GM18502 (cell line): Measurements from ENCODE around the gene ACADVL.
A peak's percentile ranks its signal among the peaks of the same experiment; 100 is the strongest.

Source experiments
- ATAC-seq: cut with Tn5 transposase; IDR thresholded peaks from one replicate; pipeline ENCODE4 v1.9.1; 2021; ENCODE audit warnings: mild to moderate bottlenecking; ENCODE audit not compliant: unreplicated experiment, poor library complexity

The ACADVL gene

DNA sequence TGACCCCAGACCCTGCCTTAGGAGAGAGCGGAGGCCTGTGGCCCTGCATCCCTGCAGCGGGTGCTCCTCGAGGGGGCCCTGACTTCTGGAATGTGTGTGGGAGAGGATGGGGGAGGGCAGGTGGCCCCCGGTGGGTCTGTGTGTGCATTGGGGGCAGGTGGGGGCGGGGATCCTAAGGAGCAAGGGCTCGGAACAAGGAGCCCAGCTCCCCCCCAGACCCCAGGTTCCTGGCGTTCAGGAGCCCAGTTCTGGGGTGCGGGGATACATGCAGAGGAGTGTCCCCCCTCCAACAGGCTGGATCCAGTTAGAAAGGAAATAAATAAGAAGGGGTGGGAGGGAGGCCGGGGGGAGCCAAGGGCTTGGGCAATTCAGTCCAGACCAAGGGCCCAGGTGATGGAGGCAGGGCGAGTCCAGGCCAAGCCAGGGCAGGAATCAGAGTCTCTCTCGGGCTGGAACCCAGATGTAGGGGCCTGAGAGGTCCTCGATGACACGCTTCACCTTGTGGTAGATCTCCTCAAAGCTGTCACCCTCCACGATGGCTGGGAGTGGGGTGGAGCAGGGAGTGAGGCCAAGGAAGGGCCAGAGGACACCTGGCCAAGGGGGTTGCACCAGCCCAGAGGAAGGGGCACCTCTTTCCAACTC, 29.3 kb upstream of the ACADVL start:
- ATAC-seq: no peak

GRCh38 chr17:7191069-7191468, 28.7 kb upstream of the ACADVL start:
- ATAC-seq: no peak

- ATAC-seq: no peak
Observed at GRCh38 chr17:7191571-7192270, 28.0 kb upstream of the ACADVL start.

- ATAC-seq: no peak
Observed at GRCh38 chr17:7192271-7192937, 27.3 kb upstream of the ACADVL start.

DNA sequence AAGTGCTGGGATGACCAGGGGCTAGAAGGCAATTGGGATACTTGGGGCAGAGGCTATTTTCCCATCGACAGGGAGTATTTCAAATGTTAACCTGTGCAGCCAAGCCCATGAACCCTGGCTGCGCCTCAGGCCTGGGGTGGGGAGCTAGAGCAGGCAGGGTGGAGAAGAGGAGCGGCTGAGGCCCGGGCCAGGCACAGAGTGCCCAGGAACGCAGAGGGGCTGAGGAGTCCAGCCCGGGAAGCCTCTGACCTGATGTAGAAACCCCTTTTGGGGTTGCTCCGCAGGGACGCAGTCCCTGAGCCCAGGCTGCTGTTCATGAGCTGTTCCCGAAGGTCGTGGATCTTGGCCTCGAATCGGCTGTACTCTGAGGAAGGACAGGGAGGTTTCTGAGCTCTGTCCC, 23.8 kb upstream of the ACADVL start:
- ATAC-seq: no peak

DNA sequence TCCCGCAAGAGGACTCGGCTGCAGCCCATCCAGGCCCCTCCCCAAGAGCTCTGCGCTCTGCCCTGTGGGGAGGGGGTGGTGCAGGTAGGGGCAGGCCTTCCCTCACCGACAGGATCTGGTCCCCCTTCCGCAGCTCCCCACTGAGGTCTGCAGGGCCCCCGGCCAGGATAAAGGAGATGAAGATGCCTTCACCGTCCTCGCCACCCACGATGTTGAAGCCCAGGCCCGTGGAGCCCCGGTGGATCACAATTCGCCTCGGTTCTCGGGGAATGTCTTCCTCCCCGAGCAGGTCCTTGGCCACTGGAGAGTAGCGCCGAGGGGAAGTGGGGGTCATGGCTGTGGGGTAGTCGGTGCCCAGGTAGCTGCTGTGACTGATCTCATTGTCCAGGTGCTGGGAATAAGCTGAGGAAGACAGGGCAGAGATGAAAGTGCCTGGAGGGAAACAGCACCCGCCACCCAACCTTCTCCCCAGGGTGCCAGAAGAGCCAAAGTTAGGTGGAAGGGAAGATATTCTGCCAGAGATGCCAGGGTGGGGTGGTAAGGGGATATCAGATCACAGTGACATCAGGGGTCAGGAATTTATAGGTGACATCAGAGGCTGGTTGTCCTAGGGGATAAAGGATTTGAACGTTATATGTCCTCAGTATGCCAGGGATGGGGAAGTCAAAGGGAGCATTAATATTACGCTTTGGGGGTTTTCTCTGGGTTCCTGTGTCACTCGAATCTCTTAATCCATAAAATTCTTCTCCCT, 22.9 kb upstream of the ACADVL start:
- no peak for ATAC-seq

DNA sequence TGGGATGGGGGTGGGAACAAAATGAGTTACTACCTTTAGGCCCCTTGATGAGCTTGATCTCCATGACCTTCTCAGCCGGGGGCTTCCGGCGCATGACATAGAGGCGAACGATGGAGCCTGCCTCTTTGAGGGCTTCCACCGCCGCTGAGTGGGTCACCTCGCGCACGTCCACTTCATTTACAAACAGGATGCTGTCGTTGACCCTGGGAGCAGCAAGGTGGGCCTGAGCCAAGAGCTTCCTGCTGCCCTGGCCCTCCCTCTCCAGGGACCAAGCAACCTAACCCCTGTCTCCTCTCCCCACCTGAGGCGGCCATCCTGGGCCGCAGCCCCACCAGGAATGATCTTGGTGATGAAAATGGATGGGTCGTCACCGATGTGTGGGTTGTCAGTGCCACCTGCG, 16.3 kb upstream of the ACADVL start:
- ATAC-seq: no peak

- ATAC-seq: no peak
Observed at GRCh38 chr17:7204336-7204735, 15.4 kb upstream of the ACADVL start.

- peak; percentile 86 for ATAC-seq
Observed at GRCh38 chr17:7204828-7205461, 14.8 kb upstream of the ACADVL start.

DNA sequence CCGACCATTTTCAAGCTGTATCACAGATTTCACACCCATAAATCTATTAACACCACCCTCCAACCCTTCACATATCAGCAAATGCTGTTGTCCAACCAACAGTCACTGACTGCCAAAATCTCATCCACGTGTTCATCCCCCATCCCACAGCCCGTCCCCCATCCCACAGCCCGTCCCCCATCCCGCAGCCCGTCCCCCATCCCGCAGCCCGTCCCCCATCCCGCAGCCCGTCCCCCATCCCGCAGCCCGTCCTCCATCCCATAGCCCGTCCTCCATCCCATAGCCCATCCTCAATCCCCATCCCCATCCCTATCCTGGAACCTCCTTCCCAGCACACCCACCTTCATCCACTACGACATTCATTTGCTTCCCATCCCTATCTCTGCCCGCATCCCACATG, 14.2 kb upstream of the ACADVL start:
- no peak for ATAC-seq

GRCh38 chr17:7207120-7208001, 12.4 kb upstream of the ACADVL start:
- no peak for ATAC-seq

GRCh38 chr17:7208027-7208571, 11.6 kb upstream of the ACADVL start:
- ATAC-seq: no peak

GRCh38 chr17:7208754-7209460, 10.8 kb upstream of the ACADVL start:
- no peak for ATAC-seq

DNA sequence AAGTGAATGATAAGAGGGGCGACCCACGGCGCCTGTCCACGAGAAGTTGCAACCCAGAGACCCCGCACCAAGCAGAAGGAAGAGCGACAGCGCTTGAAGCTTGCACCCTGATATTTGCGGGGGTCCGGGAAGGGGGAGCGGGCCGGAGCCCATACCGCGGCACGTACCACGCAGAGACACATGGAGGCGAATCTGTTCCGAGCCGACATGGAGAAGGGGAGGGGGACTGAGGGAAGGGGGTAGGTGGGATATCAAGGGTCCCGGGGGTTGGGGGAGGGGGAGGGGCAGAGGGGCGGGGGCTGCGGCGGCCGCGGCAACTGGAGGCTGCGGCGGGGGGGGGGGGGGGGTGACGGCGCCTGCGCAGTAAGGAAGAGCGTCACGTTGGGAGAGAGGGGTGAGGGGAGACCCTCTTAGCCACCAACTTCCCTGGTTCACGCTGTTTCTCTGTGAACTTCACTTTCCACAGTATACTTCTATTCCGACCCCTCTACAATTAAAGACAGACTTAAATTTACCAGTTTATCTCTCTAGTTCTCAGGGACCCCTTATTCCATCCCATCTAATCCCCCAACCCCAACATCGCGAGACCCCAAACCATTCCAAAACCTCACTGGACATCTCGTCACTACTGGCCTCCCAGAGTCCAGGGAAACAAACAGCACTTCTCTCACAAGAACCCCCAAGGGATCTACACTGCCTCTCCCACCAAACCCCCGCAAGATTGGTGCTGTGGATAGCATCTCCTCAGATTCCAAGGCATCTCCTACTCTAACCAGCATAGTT, 8.1 kb upstream of the ACADVL start:
- ATAC-seq: no peak

DNA sequence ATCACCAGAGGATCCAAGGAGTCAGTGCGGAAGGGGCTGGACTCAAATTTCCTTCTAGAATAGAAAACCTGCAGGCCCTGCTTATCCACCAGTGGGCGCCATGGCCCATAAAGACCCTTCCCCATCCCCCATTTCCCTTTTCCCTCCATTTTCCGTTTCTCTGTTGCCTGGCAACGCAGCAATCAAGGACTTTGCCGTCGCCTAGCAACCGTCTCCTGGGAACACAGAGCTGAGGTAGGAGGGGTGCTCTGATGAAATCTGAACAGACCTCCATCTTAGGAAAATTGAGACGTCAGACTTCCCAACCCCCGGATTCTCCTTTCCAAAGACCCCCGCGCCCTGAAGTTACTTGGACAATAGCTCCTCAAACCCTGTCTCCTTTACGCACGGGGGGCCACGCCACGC, 5.8 kb upstream of the ACADVL start:
- ATAC-seq: no peak

DNA sequence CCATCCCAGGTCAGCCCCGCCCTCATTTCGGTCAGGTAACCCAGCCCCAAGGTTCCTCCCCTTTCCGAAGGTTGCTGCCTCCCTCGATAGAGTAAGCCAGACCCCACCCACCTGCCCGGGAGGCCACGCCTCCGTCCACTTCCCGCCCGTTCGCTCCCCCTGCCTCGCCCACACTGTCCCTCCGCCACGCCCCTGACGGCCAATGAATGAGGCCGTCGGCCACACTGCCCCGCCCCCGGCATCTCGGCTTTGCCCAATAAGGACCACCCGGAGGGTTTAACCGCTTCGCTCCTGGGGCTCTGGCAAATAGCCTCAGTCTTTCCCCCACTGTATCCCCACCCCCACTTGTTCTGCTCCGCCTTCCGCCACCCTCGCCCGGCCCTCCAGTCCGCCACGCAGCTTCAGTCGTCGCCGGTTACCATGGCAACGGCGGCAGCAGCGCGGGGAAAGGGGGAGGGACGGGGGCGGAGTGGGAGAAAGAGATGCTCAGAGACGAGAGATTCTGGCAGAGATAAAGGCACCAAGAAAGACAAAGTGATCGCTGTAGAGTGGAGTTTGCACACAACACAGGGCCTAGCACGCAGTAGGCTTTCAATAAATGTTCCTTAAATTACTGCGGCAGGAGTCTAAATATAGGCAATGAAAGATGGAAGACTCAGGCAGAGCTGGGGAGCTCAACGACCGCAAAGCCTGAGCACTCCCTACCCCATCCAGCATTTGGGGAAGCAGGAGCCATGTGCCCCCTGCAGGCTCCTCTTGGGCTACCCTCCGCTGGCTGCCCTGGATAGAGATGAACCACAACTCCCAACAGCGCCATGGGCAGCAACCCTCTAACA, 5.2 kb upstream of the ACADVL start:
- ATAC-seq: peak; percentile 86

DNA sequence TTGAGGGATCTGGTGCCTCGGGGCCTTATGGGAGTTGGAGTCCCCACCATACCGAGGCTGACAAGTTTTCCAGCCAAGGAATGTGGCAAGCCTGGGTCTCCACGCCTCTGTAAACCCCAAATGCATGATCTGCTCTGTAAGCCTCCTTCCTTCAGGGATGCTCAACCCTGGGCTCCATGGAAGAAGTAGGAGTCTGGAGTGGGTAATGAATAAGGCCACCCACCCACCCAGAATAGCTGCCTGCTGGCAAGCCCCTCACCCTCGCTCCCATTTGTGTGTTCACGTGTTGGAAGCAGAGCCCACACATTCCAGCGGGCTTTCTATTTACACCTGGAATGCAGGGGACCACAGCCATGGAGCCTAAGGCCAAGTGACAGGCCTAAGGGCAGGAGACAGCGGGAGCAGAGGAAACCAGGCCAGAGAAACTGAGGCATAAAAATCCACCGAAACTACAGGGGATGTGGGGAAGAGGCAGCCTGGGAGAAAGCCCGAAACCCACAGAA, 4.6 kb upstream of the ACADVL start:
- ATAC-seq: no peak
